Brain pericyte (primary cell): ENCODE results near the gene TMF1.

ENCODE experiments used
- DNase-seq: peaks from one replicate; pipeline ENCODE4 v3.0.0-alpha.2; 2012; ENCODE audit warnings: low read depth, low spot score

TMF1 gene

GRCh38 chr3:68977486-68978167 is 74.5 kb downstream of the TMF1 start:
- no peak for DNase-seq

- no peak for DNase-seq
Measured at GRCh38 chr3:68974711-68975110, 77.4 kb downstream of the TMF1 start.

DNA sequence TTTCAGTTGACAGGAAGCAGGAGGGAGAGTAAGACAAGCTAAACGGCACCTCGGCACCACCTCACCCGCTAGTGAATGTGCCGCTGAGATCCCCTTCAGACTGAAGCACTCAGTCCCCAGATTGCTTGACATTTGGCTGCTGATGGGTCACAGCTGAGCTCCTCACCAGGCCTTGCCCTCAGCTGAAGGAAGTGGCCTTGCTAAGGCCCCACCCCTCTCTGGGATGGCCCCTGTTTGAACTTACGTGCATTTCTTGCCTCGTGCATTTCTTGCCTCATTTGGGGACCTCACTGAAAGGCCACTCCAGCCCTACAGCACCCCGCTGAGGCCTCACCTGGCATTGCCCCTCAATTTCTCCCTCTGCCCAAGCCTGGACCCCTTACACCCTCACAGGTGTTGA is 78.5 kb downstream of the TMF1 start:
- no peak for DNase-seq

DNA sequence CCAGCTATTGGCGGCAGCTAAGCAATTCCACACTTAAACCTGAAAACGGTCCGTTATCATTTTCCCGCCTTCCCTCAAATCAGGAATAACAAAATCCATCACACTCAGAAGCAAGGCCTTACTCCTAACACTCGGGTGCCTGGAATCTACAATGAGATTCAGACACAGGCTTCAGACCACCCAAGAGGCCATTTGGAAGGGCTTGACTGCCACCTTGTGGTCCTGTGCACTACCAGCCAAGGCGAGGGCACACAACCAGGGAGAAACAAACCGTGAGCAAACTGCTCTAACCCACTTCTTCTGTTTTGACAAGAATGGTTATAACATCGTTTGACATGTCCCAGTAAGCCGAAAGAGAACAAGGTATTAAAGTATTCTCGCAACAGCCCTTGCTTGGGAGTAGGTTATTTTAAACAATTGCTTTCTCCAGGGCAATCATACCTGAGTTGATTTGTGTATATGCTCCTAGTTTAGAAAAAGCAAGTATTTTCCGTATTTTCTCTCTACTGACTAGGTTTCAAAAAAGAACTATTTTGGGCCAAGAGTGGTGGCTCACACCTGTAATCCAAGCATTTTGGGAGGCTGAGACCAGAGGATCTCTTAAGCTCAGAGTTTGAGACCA is 79.7 kb downstream of the TMF1 start:
- DNase-seq, result peak; percentile 32
